22Rv1 (cell line): Measurements from ENCODE around the gene SLC25A42.

Experiments
- ZFX ChIP-seq: fragments of 450-650 bp; IDR thresholded peaks from 2 replicates; pipeline ENCODE4 v1.6.1; 2017; ENCODE audit warnings: antibody characterized with exemption, borderline replicate concordance
- TF ChIP-seq, protein P1 (sequence below): fragments of 450-650 bp; IDR thresholded peaks from 2 replicates; pipeline ENCODE4 v1.5.1; 2017; ENCODE audit warnings: mild to moderate bottlenecking

DNA sequence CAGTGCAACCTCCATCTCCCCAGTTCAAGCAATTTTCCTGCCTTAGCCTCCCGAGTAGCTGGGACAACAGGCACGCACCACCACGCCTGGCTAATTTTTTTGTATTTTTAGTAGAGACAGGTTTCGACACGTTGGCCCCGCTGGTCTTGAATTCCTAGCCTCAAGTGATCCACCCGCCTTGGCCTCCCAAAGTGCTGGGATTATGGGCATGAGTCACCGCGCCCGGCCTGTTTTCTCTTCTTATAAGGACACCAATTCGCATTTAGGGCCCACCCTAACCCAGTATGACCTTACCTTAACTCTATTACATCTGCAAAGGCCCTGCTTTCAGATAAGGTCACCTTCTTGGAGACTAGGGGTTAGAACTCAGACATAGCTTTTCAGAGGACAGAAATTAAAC lies 39.4 kb downstream of the SLC25A42 start:
- TF ChIP-seq, protein P1, sequence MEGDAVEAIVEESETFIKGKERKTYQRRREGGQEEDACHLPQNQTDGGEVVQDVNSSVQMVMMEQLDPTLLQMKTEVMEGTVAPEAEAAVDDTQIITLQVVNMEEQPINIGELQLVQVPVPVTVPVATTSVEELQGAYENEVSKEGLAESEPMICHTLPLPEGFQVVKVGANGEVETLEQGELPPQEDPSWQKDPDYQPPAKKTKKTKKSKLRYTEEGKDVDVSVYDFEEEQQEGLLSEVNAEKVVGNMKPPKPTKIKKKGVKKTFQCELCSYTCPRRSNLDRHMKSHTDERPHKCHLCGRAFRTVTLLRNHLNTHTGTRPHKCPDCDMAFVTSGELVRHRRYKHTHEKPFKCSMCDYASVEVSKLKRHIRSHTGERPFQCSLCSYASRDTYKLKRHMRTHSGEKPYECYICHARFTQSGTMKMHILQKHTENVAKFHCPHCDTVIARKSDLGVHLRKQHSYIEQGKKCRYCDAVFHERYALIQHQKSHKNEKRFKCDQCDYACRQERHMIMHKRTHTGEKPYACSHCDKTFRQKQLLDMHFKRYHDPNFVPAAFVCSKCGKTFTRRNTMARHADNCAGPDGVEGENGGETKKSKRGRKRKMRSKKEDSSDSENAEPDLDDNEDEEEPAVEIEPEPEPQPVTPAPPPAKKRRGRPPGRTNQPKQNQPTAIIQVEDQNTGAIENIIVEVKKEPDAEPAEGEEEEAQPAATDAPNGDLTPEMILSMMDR, result no peak
- TF ChIP-seq ZFX, result no peak
